Measurements from ENCODE around the gene KCNG1. TPM values are rescaled to one million over a fixed set of nuclear protein-coding genes. Genes with fewer than 3 reads are reported as not detected.
"Not testable (repeated sequence)": the region's sequence is repeated elsewhere in the genome, so short reads cannot be mapped to it uniquely, and the experiment has no call there.

Gene KCNG1
- total RNA-seq, 1 donor from 2014 or later = 2.2 TPM

GRCh38 chr20:50981714-50982048 is 41.2 kb downstream of the KCNG1 start:
- Mint-ChIP-seq H3K4me3 (no peak overlapping the region), H3K36me3 (no peaks in the 10 kb centered on the region), H3K27ac (no peak overlapping the region), H3K27me3 (ENCODE audit: insufficient read depth, low read depth) (peaks cover 9% of the 10 kb centered on the region), H3K4me1 (peaks cover 10% of the 10 kb centered on the region), H3K9me3 (no peaks in the 10 kb centered on the region)
- no peak overlapping the region for H3K27ac ChIP-seq
- no peak overlapping the region for H3K4me3 ChIP-seq
- H3K9me3 ChIP-seq (ENCODE audit: low read depth) = no peaks in the 10 kb centered on the region
- no peak for DNase-seq (ENCODE audit: low spot score)
- H3K9ac ChIP-seq = no peak overlapping the region
- no peaks in the 10 kb centered on the region for H4K20me1 ChIP-seq (ENCODE audit: low read depth)
- H3K79me2 ChIP-seq (ENCODE audit: low read depth) = no peaks in the 10 kb centered on the region
- no peaks in the 10 kb centered on the region for H3K36me3 ChIP-seq
- no peak overlapping the region for H2AFZ ChIP-seq (replicated peaks)
- TF ChIP-seq EZH2phosphoT487 (IDR thresholded peaks at IDR 0.05) = no peak
- TF ChIP-seq CTCF (IDR thresholded peaks at IDR 0.05) = no peak
- TF ChIP-seq EZH2 (IDR thresholded peaks at IDR 0.05) = no peak
- no peak overlapping the region for H3K4me2 ChIP-seq
- peaks cover 6% of the 10 kb centered on the region for H3K4me1 ChIP-seq
- H3F3A ChIP-seq (ENCODE audit: low read depth) = no peaks in the 10 kb centered on the region
- no peaks in the 10 kb centered on the region for H3K27me3 ChIP-seq

- Histone ChIP-seq H4K20me1 (ENCODE audit: low read depth) (no peaks in the 10 kb centered on the region), H3K4me3 (no peak overlapping the region), H3K9ac (no peak overlapping the region), H3K9me3 (ENCODE audit: low read depth) (no peaks in the 10 kb centered on the region), H3K27ac (no peak overlapping the region), H3F3A (ENCODE audit: low read depth) (no peaks in the 10 kb centered on the region), H2AFZ (replicated peaks) (peak overlapping the region; percentile 29), H3K4me1 (peaks cover 6% of the 10 kb centered on the region), H3K4me2 (peak overlapping the region; percentile 36), H3K79me2 (ENCODE audit: low read depth) (no peaks in the 10 kb centered on the region), H3K36me3 (no peaks in the 10 kb centered on the region), H3K27me3 (no peaks in the 10 kb centered on the region)
- Mint-ChIP-seq H3K27ac (no peak overlapping the region), H3K9me3 (no peaks in the 10 kb centered on the region), H3K4me3 (no peak overlapping the region), H3K27me3 (ENCODE audit: insufficient read depth, low read depth) (peaks cover 10% of the 10 kb centered on the region), H3K36me3 (no peaks in the 10 kb centered on the region), H3K4me1 (peaks cover 10% of the 10 kb centered on the region)
- no peak for TF ChIP-seq EZH2phosphoT487 (IDR thresholded peaks at IDR 0.05)
- no peak for TF ChIP-seq EZH2 (IDR thresholded peaks at IDR 0.05)
- TF ChIP-seq CTCF (IDR thresholded peaks at IDR 0.05) = peak; percentile 97
- peak; percentile 90 for DNase-seq (ENCODE audit: low spot score)
These were observed 41.8 kb downstream of the KCNG1 start for GRCh38 chr20:50980851-50981713.

GRCh38 chr20:50980071-50980681 is 42.7 kb downstream of the KCNG1 start:
- H3K36me3 ChIP-seq = no peaks in the 10 kb centered on the region
- H3K9ac ChIP-seq = no peak overlapping the region
- H3K4me1 Mint-ChIP-seq = peaks cover 10% of the 10 kb centered on the region
- TF ChIP-seq EZH2 (IDR thresholded peaks at IDR 0.05) = no peak
- TF ChIP-seq CTCF (IDR thresholded peaks at IDR 0.05) = no peak
- TF ChIP-seq EZH2phosphoT487 (IDR thresholded peaks at IDR 0.05) = no peak
- H3K4me3 ChIP-seq = no peak overlapping the region
- no peak for DNase-seq (ENCODE audit: low spot score)
- no peak overlapping the region for H3K27ac ChIP-seq
- H4K20me1 ChIP-seq (ENCODE audit: low read depth) = no peaks in the 10 kb centered on the region
- no peaks in the 10 kb centered on the region for H3K36me3 Mint-ChIP-seq
- no peak overlapping the region for H2AFZ ChIP-seq (replicated peaks)
- H3K27ac Mint-ChIP-seq = no peak overlapping the region
- peaks cover 6% of the 10 kb centered on the region for H3K4me1 ChIP-seq
- no peaks in the 10 kb centered on the region for H3K79me2 ChIP-seq (ENCODE audit: low read depth)
- no peaks in the 10 kb centered on the region for H3K9me3 Mint-ChIP-seq
- no peak overlapping the region for H3K4me2 ChIP-seq
- peaks cover 10% of the 10 kb centered on the region for H3K27me3 Mint-ChIP-seq (ENCODE audit: insufficient read depth, low read depth)
- H3K27me3 ChIP-seq = no peaks in the 10 kb centered on the region
- no peak overlapping the region for H3K4me3 Mint-ChIP-seq
- no peaks in the 10 kb centered on the region for H3K9me3 ChIP-seq (ENCODE audit: low read depth)
- H3F3A ChIP-seq (ENCODE audit: low read depth) = no peaks in the 10 kb centered on the region

GRCh38 chr20:50978533-50978932 is 44.4 kb downstream of the KCNG1 start:
- H3K27me3 Mint-ChIP-seq (ENCODE audit: insufficient read depth, low read depth) = peaks cover 10% of the 10 kb centered on the region
- H3K4me1 ChIP-seq; H3K36me3 Mint-ChIP-seq; DNase-seq (ENCODE audit: low spot score); H3K4me3 ChIP-seq; H2AFZ ChIP-seq (replicated peaks); H3K4me3 Mint-ChIP-seq; H3K27me3 ChIP-seq; H3K9me3 Mint-ChIP-seq; H3K9ac ChIP-seq; H3F3A ChIP-seq (ENCODE audit: low read depth); H3K79me2 ChIP-seq (ENCODE audit: low read depth); H3K27ac Mint-ChIP-seq; H3K4me2 ChIP-seq; H3K27ac ChIP-seq; H3K9me3 ChIP-seq (ENCODE audit: low read depth); H4K20me1 ChIP-seq (ENCODE audit: low read depth); H3K4me1 Mint-ChIP-seq; H3K36me3 ChIP-seq: not testable (repeated sequence)
